Stomach (tissue), 9 donors: Measurements from ENCODE around the gene IL21. TPM values are rescaled to one million over a fixed set of nuclear protein-coding genes. Genes with fewer than 3 reads are reported as not detected.

Experiments
- DNase-seq, 2 donors: peaks; one replicate each; pipeline versions ENCODE4 v3.0.0 to v3.0.0-alpha.2; 2013 to 2019
- H3K27ac ChIP-seq, 5 donors: fragments of 200-600 bp in 4 of 5; sonication (generic) in 4 of 5; one replicate each; pipeline ENCODE4 v1.5.1; 2013 to 2019; ENCODE audit warnings: mild to moderate bottlenecking in 1 of 5, moderate library complexity in 1 of 5
- H3K27me3 ChIP-seq, 3 donors: fragments of 200-600 bp; sonication (generic); one replicate each; pipeline ENCODE4 v1.5.1; 2017 to 2019; ENCODE audit warnings: mixed run types in 1 of 3
- H3K36me3 ChIP-seq, 4 donors: fragments of 200-600 bp; sonication (generic); 1 replicate in 3 of 4; 2 replicates in 1 of 4; pipeline ENCODE4 v1.5.1; 2016 to 2019
- H3K4me1 ChIP-seq, 4 donors: fragments of 200-600 bp; sonication (generic); one replicate each; pipeline ENCODE4 v1.5.1; 2016 to 2019
- H3K4me3 ChIP-seq, 4 donors: fragments of 200-600 bp; sonication (generic) in 3 of 4; one replicate each; pipeline ENCODE4 v1.5.1; 2016 to 2019; ENCODE audit warnings: mild to moderate bottlenecking in 1 of 4
- H3K9me3 ChIP-seq, 4 donors: fragments of 200-600 bp; sonication (generic); one replicate each; pipeline ENCODE4 v1.5.1; 2016 to 2019
- EP300 ChIP-seq: sonication (generic); formaldehyde crosslinking; IDR thresholded peaks from one replicate; pipeline ENCODE4 v1.6.1; 2017; ENCODE audit warnings: antibody characterized with exemption
- POLR2A ChIP-seq, 4 donors: fragments of 450-650 bp; IDR thresholded peaks; one replicate each; pipeline ENCODE4 v1.6.1; 2016; ENCODE audit warnings: antibody characterized with exemption in 4 of 4, control low read depth in 2 of 4, mild to moderate bottlenecking in 1 of 4, moderate library complexity in 1 of 4
- POLR2AphosphoS5 ChIP-seq, 3 donors: sonication (generic); formaldehyde crosslinking; IDR thresholded peaks; one replicate each; pipeline ENCODE4 v1.6.1; 2016; ENCODE audit warnings: antibody characterized with exemption in 3 of 3
- WGBS, 5 donors: extraction: QIAGEN DNeasy Blood & Tissue Kit in 3 of 5; methylation state at CpG; one replicate each; pipeline versions ENCODE4 v1.1.5 to v1.1.7; 2013 to 2018; 5-methylcytosine and 5-hydroxymethylcytosine counted together
- intact Hi-C: fragments of 100-400 bp; cut with DNase I; formaldehyde crosslinking; loops from one replicate; pipeline ENCODE4 v1.15.1; 2023; ENCODE audit warnings: low total_unique reads
- polyA plus RNA-seq, 3 donors: library from polyadenylated mRNA; stranded (reverse); fragments of 200-250 nt; gene quantifications; one replicate each; pipeline ENCODE4 v1.2.3, GENCODE V29; 2013
- total RNA-seq, 5 donors: library from RNA; depleted of rRNA; stranded (reverse); fragments of >200 nt; gene quantifications; one replicate each; pipeline versions ENCODE4 v1.1.0 to v1.2.3, GENCODE V29; 2014 to 2016
- TF ChIP-seq, protein P1 (sequence below), 7 experiments: fragments of 450-650 bp in 4 of 7; fragments of 200-600 bp in 3 of 7; sonication (generic) in 3 of 7; IDR thresholded peaks; one replicate each; pipeline ENCODE4 v1.5.1; 2016 to 2019; ENCODE audit warnings: antibody characterized with exemption in 7 of 7, control low read depth in 2 of 7, mild to moderate bottlenecking in 1 of 7
- donor health status: healthy with polysubstance abuse.
- donor health status: Bipolar disorder and iron deficiency.
- donor health status: healthy.

The IL21 gene
- total and polyA plus RNA-seq, 8 donors, result not detected

DNA sequence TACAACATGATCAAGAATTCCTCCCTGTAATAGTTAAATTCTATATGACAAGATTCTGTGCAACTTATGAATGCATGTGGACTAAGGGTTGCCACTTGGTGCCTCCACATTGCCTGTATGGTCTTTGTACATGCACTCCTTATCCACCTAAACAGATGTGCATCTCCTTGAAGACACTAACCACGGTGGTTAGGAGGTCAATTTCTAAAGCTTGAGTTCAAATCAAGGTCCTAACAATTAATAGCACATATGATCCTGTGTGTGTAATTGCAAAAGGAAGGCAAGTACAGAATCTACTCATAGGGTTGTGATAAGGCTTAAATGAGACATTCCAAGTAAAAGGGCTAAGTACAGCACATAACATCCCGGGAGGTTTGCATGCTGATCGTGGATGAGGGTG lies 1.5 kb upstream of the IL21 start:
- Histone ChIP-seq H3K27me3 (no peaks in the 10 kb centered on the region), H3K27ac (no peak overlapping the region), H3K36me3 (no peaks in the 10 kb centered on the region), H3K9me3 (no peaks in the 10 kb centered on the region), H3K4me1 (no peaks in the 10 kb centered on the region), H3K4me3 (no peak overlapping the region)
- intact Hi-C loops, result no loop called here
- TF ChIP-seq POLR2A (IDR thresholded peaks at IDR 0.05) (no peak), EP300 (no peak), POLR2AphosphoS5 (IDR thresholded peaks at IDR 0.05) (no peak)
- TF ChIP-seq, protein P1, sequence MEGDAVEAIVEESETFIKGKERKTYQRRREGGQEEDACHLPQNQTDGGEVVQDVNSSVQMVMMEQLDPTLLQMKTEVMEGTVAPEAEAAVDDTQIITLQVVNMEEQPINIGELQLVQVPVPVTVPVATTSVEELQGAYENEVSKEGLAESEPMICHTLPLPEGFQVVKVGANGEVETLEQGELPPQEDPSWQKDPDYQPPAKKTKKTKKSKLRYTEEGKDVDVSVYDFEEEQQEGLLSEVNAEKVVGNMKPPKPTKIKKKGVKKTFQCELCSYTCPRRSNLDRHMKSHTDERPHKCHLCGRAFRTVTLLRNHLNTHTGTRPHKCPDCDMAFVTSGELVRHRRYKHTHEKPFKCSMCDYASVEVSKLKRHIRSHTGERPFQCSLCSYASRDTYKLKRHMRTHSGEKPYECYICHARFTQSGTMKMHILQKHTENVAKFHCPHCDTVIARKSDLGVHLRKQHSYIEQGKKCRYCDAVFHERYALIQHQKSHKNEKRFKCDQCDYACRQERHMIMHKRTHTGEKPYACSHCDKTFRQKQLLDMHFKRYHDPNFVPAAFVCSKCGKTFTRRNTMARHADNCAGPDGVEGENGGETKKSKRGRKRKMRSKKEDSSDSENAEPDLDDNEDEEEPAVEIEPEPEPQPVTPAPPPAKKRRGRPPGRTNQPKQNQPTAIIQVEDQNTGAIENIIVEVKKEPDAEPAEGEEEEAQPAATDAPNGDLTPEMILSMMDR (IDR thresholded peaks at IDR 0.05), result no peak
- 59 to 70% (median 66%) methylated on average over 3 of the region's 3 CpGs for WGBS, 5 donors
- DNase-seq, result no peak

DNA sequence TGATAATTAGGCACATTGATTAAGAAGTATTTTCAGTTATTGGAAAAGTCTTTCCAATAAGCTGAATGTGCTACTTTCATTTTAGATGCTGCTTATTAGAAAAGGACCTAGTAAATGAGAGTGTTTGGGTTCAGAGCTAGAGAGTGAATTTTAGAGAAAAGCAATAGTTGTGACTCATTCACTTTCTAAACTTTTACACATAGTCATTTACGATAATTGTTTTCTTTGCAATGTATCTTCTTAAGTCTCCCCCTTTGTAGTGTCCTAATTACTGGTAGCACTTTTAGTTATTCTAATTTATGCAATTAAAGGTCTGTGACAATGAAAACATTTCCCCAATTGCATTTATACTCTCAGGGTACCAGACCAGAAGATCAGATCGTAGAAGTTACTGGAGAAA lies 1.3 kb downstream of the IL21 start:
- Histone ChIP-seq H3K9me3 (no peaks in the 10 kb centered on the region), H3K27me3 (no peaks in the 10 kb centered on the region), H3K4me3 (no peak overlapping the region), H3K36me3 (no peaks in the 10 kb centered on the region), H3K27ac (no peak overlapping the region), H3K4me1 (no peaks in the 10 kb centered on the region)
- WGBS, 5 donors, result 82 to 89% (median 89%) methylated on average over 2 of the region's 2 CpGs
- intact Hi-C loops, result no loop called here
- DNase-seq, result no peak
- no peak for TF ChIP-seq POLR2AphosphoS5 (IDR thresholded peaks at IDR 0.05)
- TF ChIP-seq EP300, result no peak
- TF ChIP-seq POLR2A (IDR thresholded peaks at IDR 0.05), result no peak
- TF ChIP-seq, protein P1 (IDR thresholded peaks at IDR 0.05), result no peak

GRCh38 chr4:122617597-122618593 lies 3.0 kb downstream of the IL21 start:
- H3K9me3 ChIP-seq, result no peaks in the 10 kb centered on the region
- DNase-seq, result no peak
- H3K4me1 ChIP-seq, result no peaks in the 10 kb centered on the region
- intact Hi-C loops, result no loop called here
- TF ChIP-seq POLR2A (IDR thresholded peaks at IDR 0.05), result no peak
- H3K4me3 ChIP-seq, result no peak overlapping the region
- H3K36me3 ChIP-seq, result no peaks in the 10 kb centered on the region
- H3K27me3 ChIP-seq, result no peaks in the 10 kb centered on the region
- H3K27ac ChIP-seq, result no peak overlapping the region
- 64 to 72% (median 65%) methylated on average over 7 of the region's 7 CpGs for WGBS, 5 donors

DNA sequence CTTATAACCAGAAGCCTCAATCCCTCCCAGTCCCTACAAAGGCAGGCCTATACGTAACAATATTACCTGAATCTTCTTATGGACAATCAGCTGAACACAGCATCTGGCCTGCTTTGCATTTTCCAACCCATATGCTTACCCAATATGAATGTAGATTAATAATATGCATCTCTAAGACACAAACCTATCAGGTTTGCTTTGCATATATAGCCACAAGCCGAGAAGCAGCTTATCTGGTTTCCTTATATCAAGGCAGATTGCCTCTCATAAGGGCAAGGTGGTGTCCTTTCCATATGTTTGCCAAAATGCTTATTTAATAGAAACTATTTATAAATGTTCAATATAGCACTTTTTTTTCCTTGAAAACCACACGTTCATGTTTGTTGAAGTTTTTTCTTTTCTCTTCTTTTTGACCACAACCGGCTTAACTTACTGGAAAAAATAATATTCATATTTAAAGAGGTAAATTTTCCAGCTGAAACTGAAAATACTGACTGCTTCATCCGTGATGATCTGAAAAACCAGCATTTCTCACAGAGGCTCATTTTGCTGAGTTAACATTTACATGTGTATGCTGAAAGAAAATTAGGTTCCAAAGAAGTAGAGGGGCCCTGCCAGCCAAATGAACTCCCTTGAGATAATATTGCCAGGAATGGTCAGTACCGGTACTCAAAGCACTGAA lies 3.8 kb downstream of the IL21 start:
- DNase-seq, result no peak
- no peak overlapping the region for H3K27ac ChIP-seq
- TF ChIP-seq, protein P1 (IDR thresholded peaks at IDR 0.05), result no peak
- TF ChIP-seq EP300 (no peak), POLR2A (IDR thresholded peaks at IDR 0.05) (no peak), POLR2AphosphoS5 (IDR thresholded peaks at IDR 0.05) (no peak)
- H3K4me1 ChIP-seq, result no peaks in the 10 kb centered on the region
- WGBS, 5 donors, result 62 to 66% (median 65%) methylated on average over 6 of the region's 6 CpGs
- H3K27me3 ChIP-seq, result no peaks in the 10 kb centered on the region
- no peaks in the 10 kb centered on the region for H3K9me3 ChIP-seq
- H3K4me3 ChIP-seq, result no peak overlapping the region
- H3K36me3 ChIP-seq, result no peaks in the 10 kb centered on the region
- intact Hi-C loops, result no loop called here
